Esophagus (tissue), 2 donors: ENCODE data around the gene MPRIP. TPM values are rescaled to one million over a fixed set of nuclear protein-coding genes. Genes with fewer than 3 reads are reported as not detected.

Source experiments
- H3K27ac ChIP-seq, 2 donors: one replicate each; pipeline ENCODE4 v1.5.1; 2013; ENCODE audit warnings: low read depth in 2 of 2, mild to moderate bottlenecking in 2 of 2, inconsistent platforms in 1 of 2, low read length in 1 of 2, moderate library complexity in 1 of 2
- H3K27me3 ChIP-seq, 2 donors: one replicate each; pipeline ENCODE4 v1.6.1; 2013; ENCODE audit warnings: low read length in 2 of 2, control low read depth in 1 of 2, mild to moderate bottlenecking in 1 of 2; ENCODE audit not compliant: insufficient read depth in 2 of 2, control insufficient read depth in 1 of 2
- H3K36me3 ChIP-seq, 2 donors: one replicate each; pipeline ENCODE4 v1.6.1; 2013; ENCODE audit warnings: low read length in 1 of 2; ENCODE audit not compliant: control insufficient read depth in 2 of 2, insufficient read depth in 2 of 2
- H3K4me1 ChIP-seq, 2 donors: one replicate each; pipeline ENCODE4 v1.6.1; 2013; ENCODE audit warnings: low read length in 1 of 2; ENCODE audit not compliant: control insufficient read depth in 2 of 2, insufficient read depth in 2 of 2
- H3K4me3 ChIP-seq, 2 donors: one replicate each; pipeline ENCODE4 v1.5.1; 2013; ENCODE audit warnings: low read length in 2 of 2, mild to moderate bottlenecking in 2 of 2, low read depth in 1 of 2, moderate library complexity in 1 of 2
- H3K9me3 ChIP-seq, 2 donors: one replicate each; pipeline ENCODE4 v1.6.1; 2013; ENCODE audit warnings: mild to moderate bottlenecking in 2 of 2, low read depth in 1 of 2, low read length in 1 of 2, moderate library complexity in 1 of 2; ENCODE audit not compliant: control insufficient read depth in 2 of 2, insufficient read depth in 1 of 2
- WGBS, 2 donors: extraction: QIAGEN DNeasy Blood & Tissue Kit; methylation state at CpG; one replicate each; pipeline ENCODE4 v1.1.7; 2013; 5-methylcytosine and 5-hydroxymethylcytosine counted together
- polyA plus RNA-seq, 2 donors: library from polyadenylated mRNA; stranded (reverse); fragments of 200-250 nt; gene quantifications; one replicate each; pipeline ENCODE4 v1.2.3, GENCODE V29; 2013
- donor health status: healthy with polysubstance abuse.
- donor health status: Bipolar disorder and iron deficiency.

MPRIP gene
- polyA plus RNA-seq, 2 donors, result 122 to 226 TPM

DNA sequence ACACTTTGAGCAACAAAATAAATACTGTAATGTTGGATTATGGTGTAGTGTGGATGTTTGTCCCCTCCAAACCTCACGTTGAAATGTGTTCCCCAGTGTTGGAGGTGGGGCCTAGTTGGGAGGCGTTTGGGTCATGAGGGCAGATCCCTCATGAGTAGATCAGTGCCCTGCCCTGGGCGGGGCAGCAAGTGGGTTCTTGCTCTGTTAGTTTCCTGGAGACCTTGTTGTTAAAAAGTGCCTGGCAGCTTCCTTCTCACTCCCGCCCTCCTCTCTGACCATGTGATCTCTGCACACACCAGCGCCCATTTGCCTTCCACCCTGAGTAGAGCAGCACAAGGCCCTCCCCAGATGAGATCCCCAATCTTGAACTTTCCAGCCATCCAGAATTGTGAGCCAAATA, 67.7 kb downstream of the MPRIP start:
- H3K4me1 ChIP-seq, result peaks cover 26 to 41% of the 10 kb centered on the region in 2 donors
- peak overlapping the region; percentile 73 to 90 for H3K27ac ChIP-seq
- no peaks in the 10 kb centered on the region for H3K9me3 ChIP-seq
- WGBS, 2 donors, result 28 to 37% methylated on average over 5 of the region's 5 CpGs
- H3K4me3 ChIP-seq, result no peak overlapping the region
- peaks cover 2 to 9% of the 10 kb centered on the region in 2 donors for H3K36me3 ChIP-seq
- no peaks in the 10 kb centered on the region for H3K27me3 ChIP-seq

DNA sequence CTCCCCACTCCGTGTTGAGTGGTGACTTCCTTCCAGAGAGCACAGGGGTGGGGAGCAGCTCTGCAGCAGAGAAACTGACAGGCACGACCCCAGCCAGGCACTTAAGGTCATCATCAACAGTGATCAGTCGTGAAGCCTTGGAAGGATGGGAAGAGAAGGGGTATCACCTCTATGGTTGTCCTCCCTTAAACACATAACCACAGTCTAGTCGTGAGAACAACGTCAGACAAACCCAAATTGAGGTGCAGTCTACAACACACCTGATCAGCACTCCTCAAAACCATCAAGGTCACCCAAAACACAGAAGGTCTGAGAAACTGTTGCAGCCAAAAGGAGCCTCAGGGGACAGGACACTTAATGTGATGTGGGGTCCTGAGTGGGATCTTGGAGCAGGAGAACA, 68.3 kb downstream of the MPRIP start:
- Histone ChIP-seq H3K27ac (peak overlapping the region; percentile 73 to 76), H3K9me3 (no peaks in the 10 kb centered on the region), H3K4me1 (peaks cover 29 to 41% of the 10 kb centered on the region in 2 donors), H3K36me3 (peaks cover 2 to 5% of the 10 kb centered on the region in 2 donors), H3K4me3 (no peak overlapping the region), H3K27me3 (no peaks in the 10 kb centered on the region)
- 60 to 67% methylated on average over 5 of the region's 5 CpGs for WGBS, 2 donors

DNA sequence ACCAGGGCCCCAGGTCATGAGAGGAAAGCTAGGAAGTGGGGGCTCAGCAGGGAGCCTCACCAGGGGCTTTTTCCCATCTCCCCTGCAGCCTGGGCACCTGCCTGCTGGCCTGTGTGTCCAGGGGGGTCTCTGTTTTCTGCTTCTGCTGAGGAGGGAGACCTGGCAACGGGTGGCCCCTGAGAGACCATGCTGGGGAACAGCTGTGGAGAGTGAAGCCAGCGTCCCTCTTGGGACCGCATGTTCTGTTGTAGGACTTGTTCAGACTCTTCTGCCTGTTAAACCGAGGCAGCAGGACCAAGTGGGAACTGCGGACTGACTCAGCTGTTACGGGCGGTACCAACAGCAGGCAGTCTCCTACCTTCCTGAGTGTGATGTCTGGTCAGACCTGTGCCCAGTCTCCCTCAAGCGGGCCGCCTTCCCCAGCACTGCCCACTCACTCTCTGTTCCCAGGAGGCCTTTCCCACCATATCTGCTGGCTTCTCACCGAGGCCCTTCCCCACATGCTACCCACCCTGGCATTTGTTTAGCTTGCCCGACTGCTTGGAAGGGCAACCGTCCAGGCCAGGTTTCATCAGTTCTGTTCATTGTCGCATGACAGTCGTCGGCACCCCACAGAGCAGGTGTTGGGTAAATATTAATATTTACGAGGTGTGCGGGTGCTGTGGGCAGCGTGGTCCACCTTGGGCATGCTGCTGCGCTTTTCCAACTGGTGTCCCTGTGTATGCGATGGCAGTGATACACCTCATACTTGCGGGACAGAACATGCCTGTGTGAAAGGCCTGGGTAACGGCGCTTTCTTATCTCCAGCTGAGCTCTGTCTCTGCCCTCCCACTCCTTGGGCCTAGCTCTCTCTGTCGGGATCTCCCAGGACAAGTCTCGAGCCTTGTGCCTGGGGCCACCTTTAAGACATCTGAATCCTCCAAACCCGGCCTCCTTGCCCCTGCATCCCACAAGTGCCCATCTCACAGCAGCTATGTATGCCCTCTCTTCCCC, 69.4 kb downstream of the MPRIP start:
- H3K27ac ChIP-seq, result no peak overlapping the region

DNA sequence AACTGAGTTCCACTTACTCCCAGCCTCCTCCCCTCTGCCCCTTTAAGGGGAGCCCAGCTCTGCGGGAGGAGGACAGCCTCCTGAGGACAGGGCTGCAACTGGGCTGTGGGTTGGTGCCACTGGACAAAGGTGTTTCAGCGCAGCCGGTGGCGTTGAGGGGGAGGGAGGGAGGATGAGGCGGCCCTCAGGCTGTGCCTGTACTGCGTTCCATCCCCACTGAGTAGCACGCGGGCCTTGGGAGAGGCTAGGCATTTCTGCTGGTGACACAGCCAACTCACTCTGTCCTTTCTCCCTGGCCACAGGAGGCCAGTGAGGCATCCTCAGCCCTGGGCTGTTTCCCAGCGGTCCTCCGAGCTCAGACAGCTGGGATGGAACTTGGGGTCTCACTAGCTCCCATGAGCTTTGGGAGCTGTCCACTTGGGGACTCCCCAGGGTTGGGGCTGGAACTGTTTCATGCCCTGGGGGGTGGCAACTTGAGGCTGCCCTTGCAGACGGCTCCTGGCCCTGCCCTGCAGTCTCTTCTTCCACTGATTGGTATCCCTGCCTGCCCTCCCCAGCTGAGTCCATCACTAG, 70.5 kb downstream of the MPRIP start:
- 83 to 91% methylated on average over 11 of the region's 11 CpGs for WGBS, 2 donors
- Histone ChIP-seq H3K9me3 (no peaks in the 10 kb centered on the region), H3K4me1 (peaks cover 21 to 30% of the 10 kb centered on the region in 2 donors), H3K36me3 (peaks cover 0 to 4% of the 10 kb centered on the region in 2 donors), H3K27ac (no peak overlapping the region), H3K4me3 (no peak overlapping the region), H3K27me3 (no peaks in the 10 kb centered on the region)

More for the DNA sequence above, 69.4 kb downstream of the MPRIP start:
- Histone ChIP-seq H3K4me3 (no peak overlapping the region), H3K4me1 (peaks cover 29 to 36% of the 10 kb centered on the region in 2 donors), H3K27me3 (no peaks in the 10 kb centered on the region), H3K36me3 (peaks cover 0 to 2% of the 10 kb centered on the region in 2 donors), H3K9me3 (no peaks in the 10 kb centered on the region)
- 82 to 84% methylated on average over 26 of the region's 26 CpGs for WGBS, 2 donors

DNA sequence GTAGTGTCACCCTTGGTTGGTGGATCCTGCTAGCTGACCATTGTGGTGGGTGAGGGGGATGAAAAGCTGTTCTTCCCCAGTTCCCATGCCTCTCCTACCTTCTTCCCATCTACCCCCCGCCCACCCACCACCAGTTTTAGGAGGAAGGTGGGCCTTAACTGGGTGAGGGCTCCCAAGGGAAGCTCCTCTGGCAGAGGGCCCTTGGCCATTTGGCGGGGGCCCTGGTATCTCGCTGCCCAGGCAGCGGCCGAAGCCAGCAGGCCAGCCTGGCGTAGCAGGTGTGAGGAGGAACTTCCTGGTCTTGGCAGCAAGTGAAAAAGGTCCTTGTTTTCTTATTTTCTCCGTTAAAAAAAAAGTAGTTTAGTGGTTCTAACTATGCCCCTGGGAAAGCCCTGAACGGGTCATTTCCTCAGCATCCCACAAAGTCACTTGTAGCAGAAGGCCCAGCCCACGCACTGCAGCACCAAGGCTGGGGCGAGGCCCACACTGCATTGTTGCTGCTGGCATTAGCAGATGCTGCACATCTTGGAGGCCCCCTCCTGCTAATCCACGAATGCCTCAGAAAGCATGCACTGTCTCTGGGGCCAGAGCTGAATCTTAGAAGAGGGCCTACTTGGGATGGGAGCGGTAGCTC, 72.5 kb downstream of the MPRIP start:
- Histone ChIP-seq H3K27me3 (no peaks in the 10 kb centered on the region), H3K4me1 (peaks cover 17 to 25% of the 10 kb centered on the region in 2 donors), H3K27ac (no peak overlapping the region), H3K4me3 (no peak overlapping the region), H3K36me3 (peaks cover 0 to 4% of the 10 kb centered on the region in 2 donors), H3K9me3 (no peaks in the 10 kb centered on the region)
- 60 to 65% methylated on average over 12 of the region's 12 CpGs for WGBS, 2 donors

DNA sequence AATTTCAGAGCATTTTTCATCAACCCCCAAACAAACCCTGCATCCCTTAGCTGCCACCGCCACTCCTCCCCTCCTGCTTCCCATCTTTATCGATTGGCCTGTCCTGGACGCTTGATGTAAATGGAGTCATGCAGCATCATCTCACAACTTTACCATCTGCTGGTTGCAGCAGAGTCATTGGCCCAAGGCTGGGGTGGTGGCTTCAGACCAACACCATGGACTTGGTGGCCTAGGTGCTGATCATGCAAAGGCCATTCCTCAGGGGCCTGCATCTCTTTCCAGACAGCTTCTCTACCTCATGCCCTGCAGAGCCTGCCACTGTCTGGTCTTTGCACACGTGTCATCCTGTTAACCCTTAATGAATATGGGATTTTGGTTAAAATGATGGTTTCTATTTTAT, 73.4 kb downstream of the MPRIP start:
- Histone ChIP-seq H3K4me1 (peaks cover 19 to 27% of the 10 kb centered on the region in 2 donors), H3K27me3 (no peaks in the 10 kb centered on the region), H3K9me3 (no peaks in the 10 kb centered on the region), H3K36me3 (peaks cover 0 to 4% of the 10 kb centered on the region in 2 donors), H3K27ac (no peak overlapping the region), H3K4me3 (no peak overlapping the region)
- 89 to 91% methylated on average over 4 of the region's 4 CpGs for WGBS, 2 donors

DNA sequence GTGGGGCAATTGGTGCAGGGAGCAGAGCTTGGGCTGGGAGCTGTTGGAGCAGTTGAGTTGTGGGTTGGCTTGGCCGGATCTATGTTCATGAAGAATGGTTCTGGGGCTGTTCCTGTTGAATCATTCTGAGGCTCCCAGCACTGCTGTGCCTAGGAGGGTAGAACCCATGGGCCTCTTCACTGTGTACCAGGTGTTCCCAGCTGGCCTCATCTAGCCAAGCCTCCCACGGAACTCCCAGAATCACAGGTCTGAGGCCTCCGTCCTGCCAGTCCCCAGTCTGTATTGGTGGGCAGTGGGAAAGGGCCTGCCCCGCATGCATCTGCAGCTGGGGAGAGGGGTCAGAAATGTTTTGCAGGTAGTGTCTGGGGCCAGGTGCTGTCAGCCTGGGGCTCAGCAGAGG, 74.1 kb downstream of the MPRIP start:
- peaks cover 0 to 4% of the 10 kb centered on the region in 2 donors for H3K36me3 ChIP-seq
- no peak overlapping the region for H3K27ac ChIP-seq
- H3K27me3 ChIP-seq, result no peaks in the 10 kb centered on the region
- H3K4me3 ChIP-seq, result no peak overlapping the region
- WGBS, 2 donors, result 94 to 98% methylated on average over 4 of the region's 4 CpGs
- peaks cover 18 to 26% of the 10 kb centered on the region in 2 donors for H3K4me1 ChIP-seq
- H3K9me3 ChIP-seq, result no peaks in the 10 kb centered on the region

DNA sequence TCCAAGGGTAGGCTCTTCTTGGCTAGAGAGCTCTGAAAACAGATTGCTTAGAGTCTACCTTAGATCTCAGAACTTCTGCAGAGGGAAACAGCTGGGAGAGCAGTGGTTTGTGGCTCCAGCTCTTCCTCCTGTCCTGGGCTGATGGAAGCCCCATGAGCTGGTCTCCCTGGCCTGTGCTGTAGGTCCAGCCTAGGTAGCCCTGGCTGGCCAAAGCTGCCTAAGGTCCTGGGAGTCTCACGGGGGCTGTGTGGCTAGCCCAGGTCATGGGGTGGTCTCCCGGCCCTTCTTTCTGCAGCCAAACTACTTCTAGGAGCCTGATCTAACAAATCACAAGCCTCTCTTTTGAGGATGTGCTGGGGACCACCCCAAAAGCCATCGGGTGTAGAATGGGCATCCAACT, 75.7 kb downstream of the MPRIP start:
- H3K4me1 ChIP-seq, result peaks cover 17 to 22% of the 10 kb centered on the region in 2 donors
- H3K9me3 ChIP-seq, result no peaks in the 10 kb centered on the region
- H3K27ac ChIP-seq, result peak overlapping the region in 1 of 2 donors; percentile 81
- WGBS, 2 donors, result 94 to 96% methylated on average over 3 of the region's 3 CpGs
- H3K36me3 ChIP-seq, result peaks cover 0 to 2% of the 10 kb centered on the region in 2 donors
- H3K4me3 ChIP-seq, result no peak overlapping the region
- no peaks in the 10 kb centered on the region for H3K27me3 ChIP-seq

DNA sequence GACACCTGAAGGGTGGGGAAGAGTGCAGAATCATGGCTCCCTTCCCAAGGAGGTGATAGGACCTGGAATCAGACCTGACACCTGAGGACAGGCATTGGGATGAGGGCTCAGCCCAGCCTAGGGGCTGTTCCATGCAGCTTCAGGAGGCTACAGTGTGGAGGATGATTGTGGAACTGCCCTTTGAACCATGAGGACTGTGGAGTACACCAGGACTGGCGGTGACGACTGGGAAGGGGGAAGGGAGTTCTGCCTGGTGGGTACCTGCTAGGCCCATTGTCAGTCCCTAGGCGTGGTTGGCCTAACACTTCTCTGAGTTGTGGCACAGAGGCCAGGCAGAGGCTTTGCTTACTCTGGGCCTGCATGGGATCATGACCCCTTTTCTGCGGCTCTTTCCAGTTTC, 76.1 kb downstream of the MPRIP start:
- peaks cover 0 to 2% of the 10 kb centered on the region in 2 donors for H3K36me3 ChIP-seq
- 71 to 90% methylated on average over 4 of the region's 4 CpGs for WGBS, 2 donors
- peak overlapping the region in 1 of 2 donors; percentile 81 for H3K27ac ChIP-seq

More for the DNA sequence above, 76.1 kb downstream of the MPRIP start:
- Histone ChIP-seq H3K27me3 (no peaks in the 10 kb centered on the region), H3K4me1 (peaks cover 17 to 22% of the 10 kb centered on the region in 2 donors), H3K4me3 (no peak overlapping the region), H3K9me3 (no peaks in the 10 kb centered on the region)
